HS-5 (cell line): ENCODE data around the gene NCAM1.
A peak's percentile ranks its signal among the peaks of the same experiment; 100 is the strongest.

ENCODE experiments used
- DNase-seq: peaks from one replicate; pipeline ENCODE4 v3.0.0-alpha.2; 2012; ENCODE audit warnings: low read depth

Gene NCAM1

GRCh38 chr11:112968941-112969713 is 7.9 kb downstream of the NCAM1 start:
- no peak for DNase-seq

DNA sequence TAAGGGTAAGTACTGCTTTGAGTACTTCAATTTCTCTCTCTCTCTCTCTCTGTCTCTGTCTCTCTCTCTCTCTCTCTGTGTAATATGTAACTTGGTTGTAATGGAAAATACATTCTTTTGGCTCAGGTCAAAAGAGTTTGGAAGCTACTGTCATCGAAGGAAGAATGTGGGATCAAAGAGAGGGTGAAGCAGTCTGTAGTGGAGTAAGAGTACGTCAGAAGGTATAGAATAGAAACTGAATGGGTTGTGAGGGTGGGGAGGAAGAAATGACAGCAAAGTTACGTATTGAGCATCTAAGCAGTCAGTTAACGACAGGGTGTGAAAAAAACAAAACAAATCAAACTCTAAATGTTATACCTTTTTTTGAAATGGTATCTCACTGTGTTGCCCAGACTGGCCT is 10.0 kb downstream of the NCAM1 start:
- DNase-seq, result no peak

DNA sequence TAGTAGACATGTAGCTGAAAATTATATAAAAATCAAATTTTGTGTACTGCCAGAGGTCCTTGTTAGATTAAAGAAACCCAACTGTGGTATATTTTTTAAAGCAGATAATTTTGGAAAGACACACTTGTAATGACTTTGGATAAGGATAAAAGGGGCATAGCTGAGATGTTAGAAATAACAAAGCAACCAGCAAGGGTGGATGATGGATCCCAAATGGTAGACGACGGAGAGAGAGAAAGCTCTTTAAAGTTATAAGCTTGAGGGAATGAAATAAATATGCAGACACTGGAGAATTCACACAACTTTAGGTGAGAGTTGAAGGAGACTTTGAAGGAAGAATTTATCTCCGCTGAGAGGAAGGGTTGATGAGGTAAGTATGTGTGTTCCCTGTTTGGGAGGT is 10.6 kb downstream of the NCAM1 start:
- no peak for DNase-seq

- no peak for DNase-seq
Observed at GRCh38 chr11:112972399-112973145, 11.4 kb downstream of the NCAM1 start.

DNA sequence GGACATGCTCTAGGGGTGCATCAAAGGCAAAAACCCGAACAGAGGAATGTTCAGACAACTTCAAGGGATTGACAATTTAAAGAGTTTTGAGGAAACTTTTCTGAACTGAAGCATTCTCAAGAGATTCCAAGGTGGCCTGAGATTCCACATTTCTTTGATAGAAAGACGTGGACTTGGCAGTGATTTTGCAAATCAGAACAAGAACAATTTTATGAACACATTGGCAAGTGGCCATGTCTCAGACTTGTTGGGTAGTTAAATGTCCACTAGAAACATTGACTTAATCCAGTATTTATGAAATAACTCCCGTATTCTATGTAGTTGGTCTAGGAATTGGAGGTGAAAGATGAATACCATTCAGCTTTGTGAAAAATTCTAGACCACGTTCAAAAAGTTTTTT is 13.8 kb downstream of the NCAM1 start:
- DNase-seq, result no peak

- no peak for DNase-seq
Observed at GRCh38 chr11:112975493-112975892, 14.3 kb downstream of the NCAM1 start.

- DNase-seq, result peak; percentile 49
Observed at GRCh38 chr11:112977755-112978154, 16.5 kb downstream of the NCAM1 start.

GRCh38 chr11:112983887-112984286 is 22.7 kb downstream of the NCAM1 start:
- no peak for DNase-seq

DNA sequence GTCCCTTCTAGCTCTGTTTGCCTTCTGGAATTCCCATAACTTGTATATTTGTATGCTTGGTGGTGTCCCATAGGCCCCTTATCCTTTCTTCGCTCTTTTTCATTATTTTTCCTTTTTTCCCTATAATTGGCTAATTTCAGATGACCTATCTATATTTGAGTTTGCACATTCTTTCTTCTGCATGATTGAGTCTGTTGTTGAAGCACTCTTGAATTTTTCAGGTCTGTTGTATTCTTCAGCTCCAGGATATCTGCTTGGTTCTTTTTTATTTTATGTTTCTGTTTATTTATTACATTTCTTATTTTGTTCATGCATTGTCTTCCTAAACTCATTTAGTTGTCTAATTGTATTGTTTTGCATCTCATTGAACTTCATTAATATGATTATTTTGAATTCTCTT is 28.0 kb downstream of the NCAM1 start:
- no peak for DNase-seq

DNA sequence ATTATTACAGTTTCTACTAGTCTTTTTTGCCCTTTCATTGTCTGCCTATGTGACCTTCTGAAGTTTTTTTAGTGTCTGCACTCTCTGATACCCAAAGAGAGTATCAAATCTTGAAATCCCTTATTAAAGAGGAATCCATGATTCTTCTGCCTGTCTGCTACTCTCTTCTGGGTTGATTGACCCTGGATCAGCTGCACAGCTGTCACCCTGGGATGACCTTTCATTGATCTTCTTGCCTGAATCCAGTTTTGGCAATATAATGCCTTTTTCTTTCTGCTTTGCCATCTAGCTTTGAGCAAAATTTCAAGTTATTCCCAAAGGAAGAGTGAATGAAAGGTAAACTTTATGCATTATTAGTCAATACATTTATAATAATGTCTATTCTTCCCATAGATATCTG is 32.6 kb downstream of the NCAM1 start:
- no peak for DNase-seq

GRCh38 chr11:112995423-112996090 is 34.3 kb downstream of the NCAM1 start:
- no peak for DNase-seq

- DNase-seq, result no peak
Observed at GRCh38 chr11:112996994-112997393, 35.8 kb downstream of the NCAM1 start.

- DNase-seq, result no peak
Observed at GRCh38 chr11:112997857-112998466, 36.7 kb downstream of the NCAM1 start.

GRCh38 chr11:112999520-112999919 is 38.3 kb downstream of the NCAM1 start:
- DNase-seq, result no peak

- no peak for DNase-seq
Observed at GRCh38 chr11:113001709-113002108, 40.5 kb downstream of the NCAM1 start.

DNA sequence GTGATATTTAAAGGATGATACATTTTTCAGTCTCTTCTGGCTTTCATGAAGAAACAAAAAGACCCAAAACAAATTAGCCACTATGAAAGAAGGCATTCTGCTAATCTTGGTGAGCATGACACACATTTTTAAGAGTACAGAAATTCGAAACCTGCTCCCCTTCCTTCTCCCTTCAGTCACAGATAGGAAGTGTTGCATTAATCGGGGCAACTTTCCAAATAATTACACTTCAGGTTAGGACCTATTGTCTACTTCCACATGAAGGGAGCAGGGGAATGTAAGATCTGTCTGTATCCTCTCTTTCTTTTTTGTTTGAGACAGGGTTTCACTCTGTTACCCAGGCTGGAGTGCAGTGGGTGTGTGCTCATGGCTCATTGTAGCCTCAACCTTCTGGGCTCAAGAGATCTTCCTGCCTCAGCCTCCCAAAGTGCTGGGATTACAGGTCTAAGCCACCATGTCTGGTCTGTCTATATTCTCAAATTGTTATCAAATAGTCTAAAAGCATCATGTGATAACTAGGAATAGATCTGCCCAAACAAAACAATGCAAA is 45.8 kb downstream of the NCAM1 start:
- no peak for DNase-seq

- no peak for DNase-seq
Observed at GRCh38 chr11:113014262-113015097, 53.3 kb downstream of the NCAM1 start.

DNA sequence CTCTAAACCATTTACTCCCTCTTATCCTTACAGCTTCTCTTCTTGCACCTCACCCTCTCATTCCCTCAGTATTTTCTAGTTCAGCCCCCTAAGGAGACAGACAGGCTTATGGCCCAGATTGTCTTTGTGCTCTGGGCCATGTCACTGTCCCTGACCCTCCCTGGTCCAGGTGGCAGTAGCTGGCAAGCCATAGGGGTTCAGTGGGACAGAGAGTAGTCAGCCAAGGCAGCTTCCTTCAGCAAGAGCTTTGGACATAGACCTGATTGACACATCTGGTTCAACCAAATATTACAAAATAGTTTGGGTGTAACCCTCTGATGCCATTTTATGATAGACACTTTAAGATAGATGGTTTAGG is 53.9 kb downstream of the NCAM1 start:
- no peak for DNase-seq

DNA sequence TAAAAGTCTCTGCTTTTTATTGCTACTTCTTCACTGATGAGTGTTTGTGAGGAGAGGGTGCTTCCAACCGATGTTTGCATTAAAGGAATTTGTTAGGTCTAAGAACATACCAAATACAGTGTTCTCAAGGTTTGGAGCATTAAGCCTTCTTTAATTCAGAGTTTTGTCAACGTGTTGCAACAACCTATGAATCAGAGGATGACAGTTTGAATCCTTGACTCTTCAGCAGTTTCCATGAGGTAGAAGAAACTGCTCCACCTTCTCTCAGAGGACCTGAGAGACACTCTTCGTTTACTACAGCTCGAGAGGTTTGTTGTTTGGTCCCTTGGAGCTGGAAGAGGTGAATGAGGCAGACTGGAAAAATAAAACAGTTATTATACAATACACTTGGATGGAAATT is 55.7 kb downstream of the NCAM1 start:
- no peak for DNase-seq

DNA sequence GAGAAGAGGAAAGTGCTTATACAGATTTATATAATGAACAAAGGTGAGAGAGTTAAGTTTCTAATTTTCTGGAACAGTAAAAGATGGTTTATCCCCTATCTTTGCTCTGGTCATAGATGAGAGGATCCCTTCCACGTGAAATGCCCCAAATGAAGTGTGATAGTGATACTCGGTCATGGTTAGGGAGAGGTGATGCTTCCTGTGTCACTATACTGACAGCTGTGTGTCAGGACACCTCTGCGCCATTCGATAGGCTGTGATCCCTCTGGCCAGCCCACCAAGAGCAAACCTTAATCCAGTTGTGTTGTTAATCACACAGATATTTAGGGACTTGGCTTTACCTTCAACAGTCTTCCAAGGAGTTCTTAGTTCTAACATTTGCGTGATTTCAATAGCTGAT is 57.7 kb downstream of the NCAM1 start:
- DNase-seq, result no peak

DNA sequence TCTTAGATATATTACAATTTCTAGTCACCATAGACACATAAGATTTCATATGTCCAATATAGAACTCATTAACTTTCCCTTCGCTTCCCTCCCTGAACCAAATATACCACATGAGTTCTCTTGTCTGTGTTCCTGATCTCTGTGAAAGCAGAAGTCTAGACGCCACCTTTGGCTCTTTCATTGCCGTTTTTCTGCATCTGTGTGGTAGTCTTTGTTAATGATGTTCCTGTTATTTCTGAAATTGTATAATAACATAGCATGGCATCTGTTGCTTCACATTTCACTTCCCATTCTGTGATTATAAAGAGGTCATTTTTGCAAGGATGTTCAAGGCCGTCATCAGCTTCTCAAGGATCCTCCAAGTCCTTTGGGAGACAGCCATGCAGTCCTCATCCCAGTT is 58.5 kb downstream of the NCAM1 start:
- DNase-seq, result no peak

GRCh38 chr11:113021111-113021510 is 59.9 kb downstream of the NCAM1 start:
- DNase-seq, result no peak
